Liver (tissue), 9 donors: ENCODE measurements around the gene OR5I1. TPM values are rescaled to one million over a fixed set of nuclear protein-coding genes. Genes with fewer than 3 reads are reported as not detected.

Experiments
- DNase-seq: peaks from one replicate; pipeline ENCODE4 v3.0.0-alpha.2; 2017; ENCODE audit warnings: low spot score
- H3K27ac ChIP-seq, 2 donors: one replicate each; pipeline ENCODE4 v1.7.0; 2013; ENCODE audit warnings: inconsistent platforms in 2 of 2, low read length in 2 of 2, control low read depth in 1 of 2, low read depth in 1 of 2, mild to moderate bottlenecking in 1 of 2
- H3K27me3 ChIP-seq, 4 donors: one replicate each; pipeline versions ENCODE4 v1.6.1 to v1.7.0; 2013; ENCODE audit warnings: low read length in 3 of 4, inconsistent platforms in 1 of 4, mild to moderate bottlenecking in 1 of 4, moderate library complexity in 1 of 4; ENCODE audit not compliant: control insufficient read depth in 4 of 4, insufficient read depth in 4 of 4
- H3K36me3 ChIP-seq, 4 donors: one replicate each; pipeline versions ENCODE4 v1.6.1 to v1.7.0; 2013; ENCODE audit warnings: low read length in 3 of 4, mild to moderate bottlenecking in 3 of 4, low read depth in 1 of 4, moderate library complexity in 1 of 4; ENCODE audit not compliant: control insufficient read depth in 4 of 4, insufficient read depth in 3 of 4
- H3K4me1 ChIP-seq, 4 donors: one replicate each; pipeline versions ENCODE4 v1.6.1 to v1.7.0; 2013; ENCODE audit warnings: low read length in 3 of 4, mild to moderate bottlenecking in 3 of 4, moderate library complexity in 1 of 4; ENCODE audit not compliant: control insufficient read depth in 4 of 4, insufficient read depth in 4 of 4
- H3K4me3 ChIP-seq, 3 donors: one replicate each; pipeline versions ENCODE4 v1.6.1 to v1.7.0; 2013; ENCODE audit warnings: low read length in 3 of 3, control low read depth in 1 of 3, low read depth in 1 of 3, mild to moderate bottlenecking in 1 of 3
- H3K9ac ChIP-seq, 2 donors: one replicate each; pipeline ENCODE4 v1.7.0; 2013; ENCODE audit warnings: low read length in 2 of 2, mild to moderate bottlenecking in 2 of 2, moderate library complexity in 2 of 2, control low read depth in 1 of 2, low read depth in 1 of 2
- H3K9me3 ChIP-seq, 4 donors: one replicate each; pipeline versions ENCODE4 v1.6.1 to v1.7.0; 2013; ENCODE audit warnings: low read length in 3 of 4; ENCODE audit not compliant: control insufficient read depth in 4 of 4
- EGR1 ChIP-seq, 2 donors: IDR thresholded peaks; 2 replicates each; pipeline ENCODE4 v1.6.1; 2016 to 2018; ENCODE audit warnings: antibody characterized with exemption in 2 of 2, low read depth in 2 of 2
- FOXA1 ChIP-seq: IDR thresholded peaks from 2 replicates; pipeline ENCODE4 v1.6.1; 2016; ENCODE audit warnings: antibody characterized with exemption
- FOXA2 ChIP-seq: IDR thresholded peaks from 2 replicates; pipeline ENCODE4 v1.6.1; 2016; ENCODE audit warnings: antibody characterized with exemption
- GABPA ChIP-seq, 2 donors: IDR thresholded peaks in 1 of 2; conservative IDR thresholded peaks in 1 of 2; 2 replicates each; pipeline ENCODE4 v1.6.1; 2016; ENCODE audit warnings: antibody characterized with exemption in 2 of 2, mild to moderate bottlenecking in 1 of 2, moderate library complexity in 1 of 2
- HNF4A ChIP-seq, 2 donors: conservative IDR thresholded peaks; 2 replicates each; pipeline ENCODE4 v1.6.1; 2016; ENCODE audit warnings: antibody characterized with exemption in 2 of 2, mild to moderate bottlenecking in 2 of 2
- HNF4G ChIP-seq: IDR thresholded peaks from 2 replicates; pipeline ENCODE4 v1.6.1; 2016; ENCODE audit warnings: antibody characterized with exemption
- JUND ChIP-seq, 2 donors: IDR thresholded peaks; 2 replicates each; pipeline ENCODE4 v1.6.1; 2016; ENCODE audit warnings: antibody characterized with exemption in 2 of 2
- MAX ChIP-seq: IDR thresholded peaks from 2 replicates; pipeline ENCODE4 v1.6.1; 2016; ENCODE audit warnings: antibody characterized with exemption
- NR2F2 ChIP-seq: IDR thresholded peaks from 2 replicates; pipeline ENCODE4 v1.6.1; 2016; ENCODE audit warnings: antibody characterized with exemption
- RAD21 ChIP-seq, 2 donors: IDR thresholded peaks; 2 replicates each; pipeline ENCODE4 v1.6.1; 2016; ENCODE audit warnings: antibody characterized with exemption in 2 of 2, mild to moderate bottlenecking in 2 of 2
- REST ChIP-seq: IDR thresholded peaks from 2 replicates; pipeline ENCODE4 v1.6.1; 2016; ENCODE audit warnings: antibody characterized with exemption, mild to moderate bottlenecking
- RXRA ChIP-seq, 2 donors: IDR thresholded peaks; 2 replicates each; pipeline ENCODE4 v1.6.1; 2017 to 2018; ENCODE audit warnings: antibody characterized with exemption in 2 of 2, mild to moderate bottlenecking in 1 of 2
- SP1 ChIP-seq: IDR thresholded peaks from 2 replicates; pipeline ENCODE4 v1.6.1; 2018; ENCODE audit warnings: antibody characterized with exemption, mild to moderate bottlenecking
- TAF1 ChIP-seq: conservative IDR thresholded peaks from 2 replicates; pipeline ENCODE4 v1.6.1; 2016; ENCODE audit warnings: antibody characterized with exemption, mild to moderate bottlenecking
- YY1 ChIP-seq: IDR thresholded peaks from 2 replicates; pipeline ENCODE4 v1.6.1; 2016; ENCODE audit warnings: antibody characterized with exemption, mild to moderate bottlenecking
- WGBS: extraction: QIAGEN DNeasy Blood & Tissue Kit; methylation state at CpG from one replicate; pipeline ENCODE4 v1.1.7; 2013; 5-methylcytosine and 5-hydroxymethylcytosine counted together
- polyA plus RNA-seq, 2 donors: library from polyadenylated mRNA; stranded (reverse) in 1 of 2; unstranded in 1 of 2; fragments of 200-250 nt in 1 of 2; fragments of >200 nt in 1 of 2; fragmentation: Nextera tagmentation in 1 of 2; extraction: Ambion mirVana in 1 of 2; gene quantifications; one replicate each; pipeline versions ENCODE4 v1.2.1 to v1.2.3, GENCODE V29; 2013 to 2015
- total RNA-seq, 2 donors: library from RNA; depleted of rRNA; stranded (reverse); fragments of >200 nt; gene quantifications; one replicate each; pipeline ENCODE4 v1.2.3, GENCODE V29; 2014
- TF ChIP-seq, protein P1 (sequence below): IDR thresholded peaks from 2 replicates; pipeline ENCODE4 v1.6.1; 2016; ENCODE audit warnings: antibody characterized with exemption
- TF ChIP-seq, protein P2 (sequence below): fragments of 150-350 bp; IDR thresholded peaks from 2 replicates; pipeline ENCODE4 v1.5.1; 2017; ENCODE audit warnings: improper control_type of control experiment, low read depth, low read length; ENCODE audit not compliant: missing input control
- TF ChIP-seq, protein P3 (sequence below): IDR thresholded peaks from 2 replicates; pipeline ENCODE4 v1.6.1; 2016; ENCODE audit warnings: antibody characterized with exemption
- donor health status: healthy.
- donor health status: healthy.
- donor health status: healthy.
- donor health status: healthy.
- donor health status: healthy.

The OR5I1 gene
- total and polyA plus RNA-seq, 4 donors, result not detected

DNA sequence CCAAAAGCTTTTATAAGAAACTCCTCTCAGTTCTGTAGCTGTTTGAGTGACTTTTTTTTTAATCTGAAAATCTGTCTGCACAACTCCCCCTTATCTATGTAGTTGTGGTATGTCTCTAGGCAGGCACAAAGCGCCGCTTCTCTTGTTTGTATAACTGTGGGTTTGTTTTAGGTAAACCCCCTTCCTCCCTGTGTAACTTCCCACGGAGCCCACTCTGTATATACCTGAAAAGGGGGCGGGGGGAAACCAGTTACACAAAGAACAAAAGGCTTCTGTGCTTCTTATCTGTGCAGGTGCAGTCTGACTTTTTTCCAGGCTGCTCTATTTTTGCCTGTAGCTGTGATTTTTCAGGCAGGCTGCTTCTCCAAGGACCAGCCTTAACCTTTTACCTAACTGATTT, 20.3 kb upstream of the OR5I1 start:
- no peaks in the 10 kb centered on the region for H3K9me3 ChIP-seq
- no peaks in the 10 kb centered on the region for H3K36me3 ChIP-seq
- H3K4me1 ChIP-seq, result no peaks in the 10 kb centered on the region
- H3K27ac ChIP-seq, result no peak overlapping the region
- no peak overlapping the region for H3K4me3 ChIP-seq
- WGBS, result 33% methylated on average over 4 of the region's 4 CpGs
- no peaks in the 10 kb centered on the region for H3K27me3 ChIP-seq
- no peak for DNase-seq
- no peak for TF ChIP-seq REST
- no peak for TF ChIP-seq TAF1
- TF ChIP-seq NR2F2, result no peak
- no peak for TF ChIP-seq FOXA1
- TF ChIP-seq JUND (IDR thresholded peaks at IDR 0.05), result no peak
- no peak for TF ChIP-seq RXRA (IDR thresholded peaks at IDR 0.05)
- TF ChIP-seq, protein P1, sequence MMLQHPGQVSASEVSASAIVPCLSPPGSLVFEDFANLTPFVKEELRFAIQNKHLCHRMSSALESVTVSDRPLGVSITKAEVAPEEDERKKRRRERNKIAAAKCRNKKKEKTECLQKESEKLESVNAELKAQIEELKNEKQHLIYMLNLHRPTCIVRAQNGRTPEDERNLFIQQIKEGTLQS, result no peak
- TF ChIP-seq, protein P2, sequence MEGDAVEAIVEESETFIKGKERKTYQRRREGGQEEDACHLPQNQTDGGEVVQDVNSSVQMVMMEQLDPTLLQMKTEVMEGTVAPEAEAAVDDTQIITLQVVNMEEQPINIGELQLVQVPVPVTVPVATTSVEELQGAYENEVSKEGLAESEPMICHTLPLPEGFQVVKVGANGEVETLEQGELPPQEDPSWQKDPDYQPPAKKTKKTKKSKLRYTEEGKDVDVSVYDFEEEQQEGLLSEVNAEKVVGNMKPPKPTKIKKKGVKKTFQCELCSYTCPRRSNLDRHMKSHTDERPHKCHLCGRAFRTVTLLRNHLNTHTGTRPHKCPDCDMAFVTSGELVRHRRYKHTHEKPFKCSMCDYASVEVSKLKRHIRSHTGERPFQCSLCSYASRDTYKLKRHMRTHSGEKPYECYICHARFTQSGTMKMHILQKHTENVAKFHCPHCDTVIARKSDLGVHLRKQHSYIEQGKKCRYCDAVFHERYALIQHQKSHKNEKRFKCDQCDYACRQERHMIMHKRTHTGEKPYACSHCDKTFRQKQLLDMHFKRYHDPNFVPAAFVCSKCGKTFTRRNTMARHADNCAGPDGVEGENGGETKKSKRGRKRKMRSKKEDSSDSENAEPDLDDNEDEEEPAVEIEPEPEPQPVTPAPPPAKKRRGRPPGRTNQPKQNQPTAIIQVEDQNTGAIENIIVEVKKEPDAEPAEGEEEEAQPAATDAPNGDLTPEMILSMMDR, result no peak
- no peak for TF ChIP-seq YY1
- TF ChIP-seq, protein P3, sequence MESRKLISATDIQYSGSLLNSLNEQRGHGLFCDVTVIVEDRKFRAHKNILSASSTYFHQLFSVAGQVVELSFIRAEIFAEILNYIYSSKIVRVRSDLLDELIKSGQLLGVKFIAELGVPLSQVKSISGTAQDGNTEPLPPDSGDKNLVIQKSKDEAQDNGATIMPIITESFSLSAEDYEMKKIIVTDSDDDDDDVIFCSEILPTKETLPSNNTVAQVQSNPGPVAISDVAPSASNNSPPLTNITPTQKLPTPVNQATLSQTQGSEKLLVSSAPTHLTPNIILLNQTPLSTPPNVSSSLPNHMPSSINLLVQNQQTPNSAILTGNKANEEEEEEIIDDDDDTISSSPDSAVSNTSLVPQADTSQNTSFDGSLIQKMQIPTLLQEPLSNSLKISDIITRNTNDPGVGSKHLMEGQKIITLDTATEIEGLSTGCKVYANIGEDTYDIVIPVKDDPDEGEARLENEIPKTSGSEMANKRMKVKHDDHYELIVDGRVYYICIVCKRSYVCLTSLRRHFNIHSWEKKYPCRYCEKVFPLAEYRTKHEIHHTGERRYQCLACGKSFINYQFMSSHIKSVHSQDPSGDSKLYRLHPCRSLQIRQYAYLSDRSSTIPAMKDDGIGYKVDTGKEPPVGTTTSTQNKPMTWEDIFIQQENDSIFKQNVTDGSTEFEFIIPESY, result no peak
- TF ChIP-seq SP1, result no peak
- TF ChIP-seq HNF4A (conservative IDR thresholded peaks at IDR 0.05), result no peak
- TF ChIP-seq RAD21 (IDR thresholded peaks at IDR 0.05), result no peak
- no peak for TF ChIP-seq EGR1 (IDR thresholded peaks at IDR 0.05; ENCODE audit: low read depth in 2 of 2)
- TF ChIP-seq HNF4G, result no peak
- TF ChIP-seq GABPA (IDR thresholded peaks at IDR 0.05 in 1 of 2, conservative IDR thresholded peaks at IDR 0.05 in 1 of 2), result no peak
- TF ChIP-seq FOXA2, result no peak
- TF ChIP-seq MAX, result no peak
- H3K9ac ChIP-seq, result no peak overlapping the region
